SK-N-SH treated with all-trans-retinoic acid at 6 μM for 48 hours (cell line): ENCODE data around the gene IL15.

Source experiments
- ARNTL ChIP-seq: fragments of 450-650 bp; formaldehyde crosslinking; IDR thresholded peaks from 2 replicates; pipeline ENCODE4 v1.5.0; 2020; ENCODE audit warnings: low read depth, mild to moderate bottlenecking, moderate library complexity, borderline replicate concordance
- CSDC2 ChIP-seq: fragments of 250-450 bp; sonication (Bioruptor Pico); IDR thresholded peaks from 2 replicates; pipeline ENCODE4 v1.5.0; 2020; ENCODE audit warnings: mild to moderate bottlenecking, moderate library complexity
- ISL1 ChIP-seq: fragments of 250-450 bp; sonication (Bioruptor Pico); IDR thresholded peaks from 2 replicates; pipeline ENCODE4 v2.1.2; 2022; ENCODE audit warnings: mild to moderate bottlenecking, moderate library complexity
- OSR1 ChIP-seq: fragments of 250-450 bp; sonication (Bioruptor Pico); IDR thresholded peaks from 2 replicates; pipeline ENCODE4 v1.8.0; 2022; ENCODE audit warnings: moderate library complexity, mild to moderate bottlenecking, inconsistent platforms
- RARB ChIP-seq: fragments of 250-450 bp; sonication (Bioruptor Pico); IDR thresholded peaks from 2 replicates; pipeline ENCODE4 v1.8.0; 2021; ENCODE audit warnings: mild to moderate bottlenecking, moderate library complexity
- SNAI2 ChIP-seq: fragments of 250-450 bp; sonication (Bioruptor Pico); IDR thresholded peaks from 2 replicates; pipeline ENCODE4 v1.5.0; 2020; ENCODE audit warnings: mild to moderate bottlenecking, moderate library complexity
- TOX ChIP-seq: fragments of 250-450 bp; sonication (Bioruptor Pico); IDR thresholded peaks from 2 replicates; pipeline ENCODE4 v1.8.0; 2021; ENCODE audit warnings: mild to moderate bottlenecking, moderate library complexity, borderline replicate concordance
- ZFP3 ChIP-seq: fragments of 250-450 bp; sonication (Bioruptor Pico); IDR thresholded peaks from 2 replicates; pipeline ENCODE4 v1.5.0; 2020; ENCODE audit warnings: mild to moderate bottlenecking, moderate library complexity
- ZNF70 ChIP-seq: fragments of 450-650 bp; formaldehyde crosslinking; IDR thresholded peaks from 2 replicates; pipeline ENCODE4 v1.5.0; 2020; ENCODE audit warnings: mild to moderate bottlenecking, moderate library complexity
- ZNF8 ChIP-seq: fragments of 450-650 bp; formaldehyde crosslinking; IDR thresholded peaks from 2 replicates; pipeline ENCODE4 v1.5.0; 2020; ENCODE audit warnings: mild to moderate bottlenecking, moderate library complexity
- TF ChIP-seq, protein P1 (sequence below): fragments of 250-450 bp; sonication (Bioruptor Pico); IDR thresholded peaks from 2 replicates; pipeline ENCODE4 v1.8.0; 2020; ENCODE audit warnings: mild to moderate bottlenecking, moderate library complexity, borderline replicate concordance
- TF ChIP-seq, protein P2 (sequence below): fragments of 250-450 bp; sonication (Bioruptor Pico); IDR thresholded peaks from 2 replicates; pipeline ENCODE4 v1.5.0; 2020; ENCODE audit warnings: mild to moderate bottlenecking, moderate library complexity

GRCh38 chr4:141668200-141668910 lies 32.0 kb downstream of the IL15 start:
- TF ChIP-seq ZFP3 (CRISPR knock-in tag) (no peak), ZNF8 (CRISPR knock-in tag) (no peak), TOX (CRISPR knock-in tag) (no peak), ZNF70 (CRISPR knock-in tag) (no peak), SNAI2 (CRISPR knock-in tag) (no peak), RARB (no peak), OSR1 (no peak), CSDC2 (CRISPR knock-in tag) (no peak), ARNTL (no peak), ISL1 (CRISPR knock-in tag) (no peak)
- TF ChIP-seq, protein P1, sequence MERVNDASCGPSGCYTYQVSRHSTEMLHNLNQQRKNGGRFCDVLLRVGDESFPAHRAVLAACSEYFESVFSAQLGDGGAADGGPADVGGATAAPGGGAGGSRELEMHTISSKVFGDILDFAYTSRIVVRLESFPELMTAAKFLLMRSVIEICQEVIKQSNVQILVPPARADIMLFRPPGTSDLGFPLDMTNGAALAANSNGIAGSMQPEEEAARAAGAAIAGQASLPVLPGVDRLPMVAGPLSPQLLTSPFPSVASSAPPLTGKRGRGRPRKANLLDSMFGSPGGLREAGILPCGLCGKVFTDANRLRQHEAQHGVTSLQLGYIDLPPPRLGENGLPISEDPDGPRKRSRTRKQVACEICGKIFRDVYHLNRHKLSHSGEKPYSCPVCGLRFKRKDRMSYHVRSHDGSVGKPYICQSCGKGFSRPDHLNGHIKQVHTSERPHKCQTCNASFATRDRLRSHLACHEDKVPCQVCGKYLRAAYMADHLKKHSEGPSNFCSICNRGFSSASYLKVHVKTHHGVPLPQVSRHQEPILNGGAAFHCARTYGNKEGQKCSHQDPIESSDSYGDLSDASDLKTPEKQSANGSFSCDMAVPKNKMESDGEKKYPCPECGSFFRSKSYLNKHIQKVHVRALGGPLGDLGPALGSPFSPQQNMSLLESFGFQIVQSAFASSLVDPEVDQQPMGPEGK (CRISPR knock-in tag) = no peak
- TF ChIP-seq, protein P2, sequence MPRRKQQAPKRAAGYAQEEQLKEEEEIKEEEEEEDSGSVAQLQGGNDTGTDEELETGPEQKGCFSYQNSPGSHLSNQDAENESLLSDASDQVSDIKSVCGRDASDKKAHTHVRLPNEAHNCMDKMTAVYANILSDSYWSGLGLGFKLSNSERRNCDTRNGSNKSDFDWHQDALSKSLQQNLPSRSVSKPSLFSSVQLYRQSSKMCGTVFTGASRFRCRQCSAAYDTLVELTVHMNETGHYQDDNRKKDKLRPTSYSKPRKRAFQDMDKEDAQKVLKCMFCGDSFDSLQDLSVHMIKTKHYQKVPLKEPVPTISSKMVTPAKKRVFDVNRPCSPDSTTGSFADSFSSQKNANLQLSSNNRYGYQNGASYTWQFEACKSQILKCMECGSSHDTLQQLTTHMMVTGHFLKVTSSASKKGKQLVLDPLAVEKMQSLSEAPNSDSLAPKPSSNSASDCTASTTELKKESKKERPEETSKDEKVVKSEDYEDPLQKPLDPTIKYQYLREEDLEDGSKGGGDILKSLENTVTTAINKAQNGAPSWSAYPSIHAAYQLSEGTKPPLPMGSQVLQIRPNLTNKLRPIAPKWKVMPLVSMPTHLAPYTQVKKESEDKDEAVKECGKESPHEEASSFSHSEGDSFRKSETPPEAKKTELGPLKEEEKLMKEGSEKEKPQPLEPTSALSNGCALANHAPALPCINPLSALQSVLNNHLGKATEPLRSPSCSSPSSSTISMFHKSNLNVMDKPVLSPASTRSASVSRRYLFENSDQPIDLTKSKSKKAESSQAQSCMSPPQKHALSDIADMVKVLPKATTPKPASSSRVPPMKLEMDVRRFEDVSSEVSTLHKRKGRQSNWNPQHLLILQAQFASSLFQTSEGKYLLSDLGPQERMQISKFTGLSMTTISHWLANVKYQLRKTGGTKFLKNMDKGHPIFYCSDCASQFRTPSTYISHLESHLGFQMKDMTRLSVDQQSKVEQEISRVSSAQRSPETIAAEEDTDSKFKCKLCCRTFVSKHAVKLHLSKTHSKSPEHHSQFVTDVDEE (CRISPR knock-in tag) = no peak
